ENCODE data around the gene PPP6R2.
A peak's percentile ranks its signal among the peaks of the same experiment; 100 is the strongest.

PPP6R2 gene

GRCh38 chr22:50473855-50474671, 130.9 kb downstream of the PPP6R2 start:
- peak overlapping the region; percentile 11 for H3K27ac Mint-ChIP-seq
- H3K4me1 Mint-ChIP-seq: peaks cover 65% of the 10 kb centered on the region
- peak overlapping the region; percentile 91 for H3K4me3 Mint-ChIP-seq
- no peak for TF ChIP-seq CTCF (IDR thresholded peaks at IDR 0.05)
- DNase-seq: peak; percentile 57
- no peaks in the 10 kb centered on the region for H3K9me3 Mint-ChIP-seq
- peaks cover 17% of the 10 kb centered on the region for H3K27me3 Mint-ChIP-seq (ENCODE audit: low read depth, poor library complexity)
- no peaks in the 10 kb centered on the region for H3K36me3 Mint-ChIP-seq (ENCODE audit: low read depth)

- H3K4me3 Mint-ChIP-seq: peak within 1 kb of the TSS; percentile 91
These were observed 131.9 kb downstream of the PPP6R2 start, which contains the start of gene SBF1 for GRCh38 chr22:50474710-50475651. Gene SBF1 (minus strand): TSS chr22:50475035. CDS start chr22:50474840, 195 bp downstream.

GRCh38 chr22:50475652-50476002, 132.5 kb downstream of the PPP6R2 start:
- Mint-ChIP-seq H3K36me3 (ENCODE audit: low read depth) (no peaks in the 10 kb centered on the region), H3K27ac (no peak overlapping the region)
- no peak for TF ChIP-seq CTCF (IDR thresholded peaks at IDR 0.05)

More at GRCh38 chr22:50474710-50475651, 131.9 kb downstream of the PPP6R2 start, which contains the start of gene SBF1:
- Mint-ChIP-seq H3K27me3 (ENCODE audit: low read depth, poor library complexity) (peaks cover 26% of the 10 kb centered on the region), H3K9me3 (peaks cover 3% of the 10 kb centered on the region), H3K36me3 (ENCODE audit: low read depth) (no peaks in the 10 kb centered on the region), H3K4me1 (peaks cover 69% of the 10 kb centered on the region), H3K27ac (peak within 1 kb of the TSS; percentile 11)
- TF ChIP-seq CTCF (IDR thresholded peaks at IDR 0.05): no peak
- DNase-seq: peak; percentile 95

GRCh38 chr22:50476868-50477267, 133.7 kb downstream of the PPP6R2 start:
- Mint-ChIP-seq H3K27me3 (ENCODE audit: low read depth, poor library complexity) (peaks cover 36% of the 10 kb centered on the region), H3K4me3 (peak overlapping the region; percentile 39), H3K9me3 (peaks cover 8% of the 10 kb centered on the region), H3K4me1 (peaks cover 58% of the 10 kb centered on the region), H3K36me3 (ENCODE audit: low read depth) (no peaks in the 10 kb centered on the region), H3K27ac (no peak overlapping the region)
- no peak for DNase-seq
- TF ChIP-seq CTCF (IDR thresholded peaks at IDR 0.05): no peak

More at GRCh38 chr22:50475652-50476002, 132.5 kb downstream of the PPP6R2 start:
- no peak for DNase-seq
- peaks cover 8% of the 10 kb centered on the region for H3K9me3 Mint-ChIP-seq
- peaks cover 33% of the 10 kb centered on the region for H3K27me3 Mint-ChIP-seq (ENCODE audit: low read depth, poor library complexity)
- peaks cover 66% of the 10 kb centered on the region for H3K4me1 Mint-ChIP-seq
- H3K4me3 Mint-ChIP-seq: peak overlapping the region; percentile 63

- no peak overlapping the region for H3K27ac Mint-ChIP-seq
- no peak overlapping the region for H3K4me3 Mint-ChIP-seq
- TF ChIP-seq CTCF (IDR thresholded peaks at IDR 0.05): no peak
- peaks cover 47% of the 10 kb centered on the region for H3K4me1 Mint-ChIP-seq
- H3K36me3 Mint-ChIP-seq (ENCODE audit: low read depth): no peaks in the 10 kb centered on the region
- peaks cover 36% of the 10 kb centered on the region for H3K27me3 Mint-ChIP-seq (ENCODE audit: low read depth, poor library complexity)
- DNase-seq: no peak
- peaks cover 8% of the 10 kb centered on the region for H3K9me3 Mint-ChIP-seq
These were observed 134.8 kb downstream of the PPP6R2 start for GRCh38 chr22:50477923-50478322.

Data from nephron progenitor cell (in vitro differentiated cells).